ENCODE data around the gene THOC2.

GRCh38 chrX:123675154-123675553 is 57.7 kb downstream of the THOC2 start:
- no peak for TF ChIP-seq CTCF (conservative IDR thresholded peaks at IDR 0.05; ENCODE audit: low read length)
- TF ChIP-seq EZH2phosphoT487 (IDR thresholded peaks at IDR 0.05; ENCODE audit: borderline replicate concordance), result no peak

All from Loucy (cell line).